ENCODE measurements around the gene MAGI2. TPM values are rescaled to one million over a fixed set of nuclear protein-coding genes. Genes with fewer than 3 reads are reported as not detected.

Gene MAGI2
- total RNA-seq, 3 donors from 2014 or later (not counting 1 experiment from before 2014, with no cell fraction given), result 0.09 to 0.48 (median 0.27) TPM

DNA sequence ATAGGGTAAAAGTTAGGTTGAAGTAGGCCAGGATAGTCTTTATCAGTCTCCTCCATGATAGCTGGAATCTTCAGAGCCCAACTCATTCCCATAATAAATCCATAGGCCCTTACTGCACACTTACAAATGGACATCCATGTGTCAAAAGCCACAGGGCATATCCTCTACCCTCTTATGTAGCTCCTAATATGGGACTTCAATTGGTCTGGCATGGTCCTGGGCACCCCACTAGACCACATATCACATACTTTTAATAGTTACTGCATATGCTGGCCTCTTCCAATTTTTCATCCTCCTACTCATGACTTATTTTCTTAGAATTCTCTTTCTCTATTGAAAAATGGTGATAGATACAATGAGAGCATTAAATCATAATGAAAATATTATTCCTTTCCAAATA, 169.3 kb downstream of the MAGI2 start:
- intact Hi-C loops (cut with micrococcal nuclease), result no loop called here
- DNase-seq (no peak), ATAC-seq (no peak)
- Histone ChIP-seq H3K36me3 (ENCODE audit: control insufficient read depth, insufficient read depth, low read length) (no peaks in the 10 kb centered on the region), H3K4me3 (ENCODE audit: low read length) (no peak overlapping the region), H3K9me3 (ENCODE audit: control insufficient read depth, insufficient read depth, low read length) (no peaks in the 10 kb centered on the region), H3K27me3 (ENCODE audit: control insufficient read depth, insufficient read depth, low read length) (no peaks in the 10 kb centered on the region), H3K4me1 (ENCODE audit: control insufficient read depth, insufficient read depth, low read length) (no peaks in the 10 kb centered on the region), H3K27ac (ENCODE audit: low read length) (no peak overlapping the region)
- TF ChIP-seq, protein P1, sequence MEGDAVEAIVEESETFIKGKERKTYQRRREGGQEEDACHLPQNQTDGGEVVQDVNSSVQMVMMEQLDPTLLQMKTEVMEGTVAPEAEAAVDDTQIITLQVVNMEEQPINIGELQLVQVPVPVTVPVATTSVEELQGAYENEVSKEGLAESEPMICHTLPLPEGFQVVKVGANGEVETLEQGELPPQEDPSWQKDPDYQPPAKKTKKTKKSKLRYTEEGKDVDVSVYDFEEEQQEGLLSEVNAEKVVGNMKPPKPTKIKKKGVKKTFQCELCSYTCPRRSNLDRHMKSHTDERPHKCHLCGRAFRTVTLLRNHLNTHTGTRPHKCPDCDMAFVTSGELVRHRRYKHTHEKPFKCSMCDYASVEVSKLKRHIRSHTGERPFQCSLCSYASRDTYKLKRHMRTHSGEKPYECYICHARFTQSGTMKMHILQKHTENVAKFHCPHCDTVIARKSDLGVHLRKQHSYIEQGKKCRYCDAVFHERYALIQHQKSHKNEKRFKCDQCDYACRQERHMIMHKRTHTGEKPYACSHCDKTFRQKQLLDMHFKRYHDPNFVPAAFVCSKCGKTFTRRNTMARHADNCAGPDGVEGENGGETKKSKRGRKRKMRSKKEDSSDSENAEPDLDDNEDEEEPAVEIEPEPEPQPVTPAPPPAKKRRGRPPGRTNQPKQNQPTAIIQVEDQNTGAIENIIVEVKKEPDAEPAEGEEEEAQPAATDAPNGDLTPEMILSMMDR (IDR thresholded peaks at IDR 0.05), result no peak
- Mint-ChIP-seq H3K36me3 (no peaks in the 10 kb centered on the region), H3K27ac (no peak overlapping the region), H3K4me3 (no peak overlapping the region), H3K4me1 (no peaks in the 10 kb centered on the region), H3K27me3 (ENCODE audit: low read depth in 2 of 2) (no peaks in the 10 kb centered on the region), H3K9me3 (peaks cover 7% of the 10 kb centered on the region in 2 donors)

GRCh38 chr7:79282882-79283602, 170.4 kb downstream of the MAGI2 start:
- H3K9me3 Mint-ChIP-seq, result peaks cover 7 to 12% of the 10 kb centered on the region in 2 donors
- DNase-seq (no peak), ATAC-seq (no peak)
- H3K4me1 ChIP-seq (ENCODE audit: control insufficient read depth, insufficient read depth, low read length), result no peaks in the 10 kb centered on the region
- H3K4me1 Mint-ChIP-seq, result no peaks in the 10 kb centered on the region
- no peak overlapping the region for H3K4me3 ChIP-seq (ENCODE audit: low read length)
- H3K27me3 ChIP-seq (ENCODE audit: control insufficient read depth, insufficient read depth, low read length), result no peaks in the 10 kb centered on the region
- no peak overlapping the region for H3K27ac Mint-ChIP-seq
- WGBS (ENCODE audit: insufficient coverage), result 90% methylated on average over 2 of the region's 2 CpGs
- no peaks in the 10 kb centered on the region for H3K27me3 Mint-ChIP-seq (ENCODE audit: low read depth in 2 of 2)
- no peak overlapping the region for H3K4me3 Mint-ChIP-seq
- no peaks in the 10 kb centered on the region for H3K36me3 ChIP-seq (ENCODE audit: control insufficient read depth, insufficient read depth, low read length)
- no peaks in the 10 kb centered on the region for H3K36me3 Mint-ChIP-seq
- intact Hi-C loops (cut with micrococcal nuclease), result no loop called here
- TF ChIP-seq, protein P1 (IDR thresholded peaks at IDR 0.05), result no peak
- no peak overlapping the region for H3K27ac ChIP-seq (ENCODE audit: low read length)
- no peaks in the 10 kb centered on the region for H3K9me3 ChIP-seq (ENCODE audit: control insufficient read depth, insufficient read depth, low read length)

DNA sequence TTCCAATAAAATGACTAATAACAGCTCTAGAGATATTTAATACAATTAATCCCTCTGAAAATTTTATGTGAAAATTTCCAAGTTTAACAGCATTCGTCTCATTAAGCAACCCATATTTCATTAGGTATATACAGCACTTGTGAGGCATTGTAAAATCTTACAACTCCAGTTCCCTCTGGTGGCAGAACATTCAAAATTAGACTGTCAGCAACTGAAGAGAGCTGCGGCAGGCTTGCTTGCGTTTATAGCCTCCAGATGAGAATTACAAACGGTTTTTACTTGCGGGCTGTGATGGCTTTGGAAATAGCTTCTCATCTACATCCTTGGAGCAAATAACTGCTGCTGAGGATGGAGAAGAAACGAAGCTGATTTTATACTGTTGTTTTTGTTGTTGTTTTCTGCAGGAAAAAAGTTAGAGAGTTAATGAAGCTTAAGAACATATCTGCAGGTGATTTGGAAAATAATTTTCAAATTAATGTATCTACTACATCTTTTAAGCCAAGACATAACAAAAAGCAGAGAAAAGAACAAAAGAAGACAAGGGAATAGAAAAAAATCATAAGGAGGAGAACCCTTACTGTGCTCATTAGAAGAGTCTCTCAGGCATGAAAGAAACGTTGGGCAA, 171.3 kb downstream of the MAGI2 start:
- TF ChIP-seq, protein P1 (IDR thresholded peaks at IDR 0.05), result no peak
- H3K27ac ChIP-seq (ENCODE audit: low read length), result no peak overlapping the region
- DNase-seq, result no peak
- Mint-ChIP-seq H3K27me3 (ENCODE audit: low read depth in 2 of 2) (no peaks in the 10 kb centered on the region), H3K36me3 (no peaks in the 10 kb centered on the region), H3K27ac (no peak overlapping the region), H3K9me3 (peaks cover 7 to 14% of the 10 kb centered on the region in 2 donors), H3K4me1 (no peaks in the 10 kb centered on the region), H3K4me3 (no peak overlapping the region)
- 60% methylated on average over 6 of the region's 7 CpGs for WGBS (ENCODE audit: insufficient coverage)
- no peak for ATAC-seq
- H3K9me3 ChIP-seq (ENCODE audit: control insufficient read depth, insufficient read depth, low read length), result no peaks in the 10 kb centered on the region
- intact Hi-C loops (cut with micrococcal nuclease), result no loop called here
- no peaks in the 10 kb centered on the region for H3K4me1 ChIP-seq (ENCODE audit: control insufficient read depth, insufficient read depth, low read length)
- no peaks in the 10 kb centered on the region for H3K27me3 ChIP-seq (ENCODE audit: control insufficient read depth, insufficient read depth, low read length)
- H3K36me3 ChIP-seq (ENCODE audit: control insufficient read depth, insufficient read depth, low read length), result no peaks in the 10 kb centered on the region
- no peak overlapping the region for H3K4me3 ChIP-seq (ENCODE audit: low read length)

Measured in natural killer cell (primary cell).